Endothelial cell (in vitro differentiated cells): ENCODE measurements around the gene BMP2K. TPM values are rescaled to one million over a fixed set of nuclear protein-coding genes. Genes with fewer than 3 reads are reported as not detected.

Experiments
- DNase-seq: peaks from one replicate; pipeline ENCODE4 v3.0.0; 2021; ENCODE audit warnings: low spot score
- H3K27ac Mint-ChIP-seq: one replicate; pipeline ENCODE4 v1.8.0; 2021; ENCODE audit warnings: mixed read lengths, inconsistent platforms; ENCODE audit not compliant: unreplicated experiment
- H3K27me3 Mint-ChIP-seq: one replicate; pipeline ENCODE4 v1.8.0; 2021; ENCODE audit warnings: mild to moderate bottlenecking, moderate library complexity, mixed read lengths, inconsistent platforms; ENCODE audit not compliant: unreplicated experiment
- H3K36me3 Mint-ChIP-seq: one replicate; pipeline ENCODE4 v1.8.0; 2021; ENCODE audit warnings: mild to moderate bottlenecking, low read depth, mixed read lengths, inconsistent platforms; ENCODE audit not compliant: unreplicated experiment
- H3K4me1 Mint-ChIP-seq: one replicate; pipeline ENCODE4 v1.8.0; 2021; ENCODE audit warnings: mild to moderate bottlenecking, mixed read lengths, inconsistent platforms; ENCODE audit not compliant: unreplicated experiment
- H3K4me3 Mint-ChIP-seq: one replicate; pipeline ENCODE4 v1.8.0; 2021; ENCODE audit warnings: mild to moderate bottlenecking, mixed read lengths, inconsistent platforms; ENCODE audit not compliant: unreplicated experiment
- H3K9me3 Mint-ChIP-seq: one replicate; pipeline ENCODE4 v1.8.0; 2021; ENCODE audit warnings: mixed read lengths, inconsistent platforms; ENCODE audit not compliant: unreplicated experiment
- total RNA-seq: library from RNA; stranded (reverse); fragmentation: NEBNext Ultra II Directional; extraction: Animal tissue kit (Norgen Biotek cat#: 25700); gene quantifications from one replicate; pipeline ENCODE4 v1.2.1, GENCODE V29; 2021; ENCODE audit not compliant: unreplicated experiment
- TF ChIP-seq, protein P1 (sequence below): fragments of 200-600 bp; sonication (generic); IDR thresholded peaks from one replicate; pipeline ENCODE4 v1.5.0; 2021; ENCODE audit warnings: antibody characterized with exemption; ENCODE audit not compliant: unreplicated experiment

Gene BMP2K
- total RNA-seq, 1 donor from 2014 or later, result 270 TPM

DNA sequence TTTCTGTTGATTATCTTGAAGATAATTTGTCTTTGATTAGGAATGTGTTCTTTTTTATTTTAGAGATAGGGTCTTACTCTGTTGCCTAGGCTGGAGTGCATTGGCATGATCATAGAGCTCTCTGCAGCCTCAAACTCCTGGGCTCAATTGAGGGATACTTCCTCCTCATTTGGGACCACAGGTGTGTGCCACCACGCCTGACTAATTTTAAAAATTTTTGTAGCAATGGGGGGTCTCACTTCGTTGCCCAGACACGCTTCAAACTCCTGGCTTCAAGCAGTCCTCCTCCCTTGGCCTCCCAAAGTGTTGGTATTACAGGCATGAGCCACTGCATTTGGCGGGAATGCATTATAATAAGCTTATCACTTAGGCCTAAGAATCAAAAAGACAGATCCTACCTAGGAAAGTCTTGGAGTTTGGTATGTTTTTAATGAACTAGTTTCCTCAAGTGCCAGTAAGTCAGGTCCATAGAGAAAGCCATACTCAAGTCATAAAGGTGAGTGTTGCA is 21.7 kb downstream of the BMP2K start:
- TF ChIP-seq, protein P1, sequence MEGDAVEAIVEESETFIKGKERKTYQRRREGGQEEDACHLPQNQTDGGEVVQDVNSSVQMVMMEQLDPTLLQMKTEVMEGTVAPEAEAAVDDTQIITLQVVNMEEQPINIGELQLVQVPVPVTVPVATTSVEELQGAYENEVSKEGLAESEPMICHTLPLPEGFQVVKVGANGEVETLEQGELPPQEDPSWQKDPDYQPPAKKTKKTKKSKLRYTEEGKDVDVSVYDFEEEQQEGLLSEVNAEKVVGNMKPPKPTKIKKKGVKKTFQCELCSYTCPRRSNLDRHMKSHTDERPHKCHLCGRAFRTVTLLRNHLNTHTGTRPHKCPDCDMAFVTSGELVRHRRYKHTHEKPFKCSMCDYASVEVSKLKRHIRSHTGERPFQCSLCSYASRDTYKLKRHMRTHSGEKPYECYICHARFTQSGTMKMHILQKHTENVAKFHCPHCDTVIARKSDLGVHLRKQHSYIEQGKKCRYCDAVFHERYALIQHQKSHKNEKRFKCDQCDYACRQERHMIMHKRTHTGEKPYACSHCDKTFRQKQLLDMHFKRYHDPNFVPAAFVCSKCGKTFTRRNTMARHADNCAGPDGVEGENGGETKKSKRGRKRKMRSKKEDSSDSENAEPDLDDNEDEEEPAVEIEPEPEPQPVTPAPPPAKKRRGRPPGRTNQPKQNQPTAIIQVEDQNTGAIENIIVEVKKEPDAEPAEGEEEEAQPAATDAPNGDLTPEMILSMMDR, result no peak
- no peaks in the 10 kb centered on the region for H3K9me3 Mint-ChIP-seq
- H3K4me1 Mint-ChIP-seq, result peaks cover 38% of the 10 kb centered on the region
- peaks cover 13% of the 10 kb centered on the region for H3K36me3 Mint-ChIP-seq
- H3K27me3 Mint-ChIP-seq, result peaks cover 1% of the 10 kb centered on the region
- H3K27ac Mint-ChIP-seq, result no peak overlapping the region
- H3K4me3 Mint-ChIP-seq, result peak overlapping the region; percentile 14
- DNase-seq, result no peak

DNA sequence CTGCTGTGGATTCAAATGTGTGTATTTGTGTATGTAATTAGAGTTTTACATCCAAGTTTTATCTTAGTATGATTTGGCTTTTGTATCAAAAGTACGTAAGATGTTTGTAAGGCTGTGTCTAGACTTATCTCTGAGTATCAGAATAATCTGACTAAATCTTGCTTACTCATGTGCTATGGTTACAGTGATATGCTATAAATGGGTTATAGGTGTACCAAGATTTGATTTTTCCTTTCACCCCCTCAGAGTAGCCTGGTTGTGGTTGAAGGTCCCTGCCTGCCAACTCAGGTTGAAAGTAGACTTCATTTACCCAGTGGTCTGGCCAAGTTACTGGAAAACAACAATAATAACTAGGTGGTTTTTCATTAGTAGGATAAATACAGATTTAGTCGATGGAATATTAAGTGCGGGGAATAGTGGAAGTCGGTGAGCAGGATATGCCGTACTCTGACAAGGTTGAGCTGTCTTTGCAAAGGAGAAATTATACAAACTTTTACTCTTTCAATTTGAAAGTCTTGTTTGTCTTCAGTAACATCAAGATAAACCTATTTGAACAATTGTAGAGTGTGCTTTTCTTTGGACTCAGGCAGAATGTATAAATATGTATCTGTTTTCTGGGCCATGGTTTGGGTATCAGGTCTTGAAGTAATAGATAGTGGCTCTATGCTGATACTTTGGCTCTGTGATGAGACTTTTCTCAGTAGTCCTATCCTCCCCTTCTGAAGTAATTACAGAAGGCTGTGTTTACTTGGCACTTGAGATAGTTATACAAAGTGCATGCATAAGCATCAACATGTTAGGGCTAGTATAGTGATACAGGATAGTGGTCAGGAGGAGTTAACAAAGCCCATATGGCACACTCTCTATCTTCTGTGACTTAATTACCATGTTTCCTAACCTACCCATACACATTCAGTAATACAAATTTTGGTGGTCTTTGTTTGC is 23.7 kb downstream of the BMP2K start:
- Mint-ChIP-seq H3K9me3 (no peaks in the 10 kb centered on the region), H3K4me3 (no peak overlapping the region), H3K27me3 (peaks cover 1% of the 10 kb centered on the region), H3K36me3 (peaks cover 10% of the 10 kb centered on the region), H3K4me1 (peaks cover 38% of the 10 kb centered on the region), H3K27ac (no peak overlapping the region)
- TF ChIP-seq, protein P1, result no peak
- no peak for DNase-seq

DNA sequence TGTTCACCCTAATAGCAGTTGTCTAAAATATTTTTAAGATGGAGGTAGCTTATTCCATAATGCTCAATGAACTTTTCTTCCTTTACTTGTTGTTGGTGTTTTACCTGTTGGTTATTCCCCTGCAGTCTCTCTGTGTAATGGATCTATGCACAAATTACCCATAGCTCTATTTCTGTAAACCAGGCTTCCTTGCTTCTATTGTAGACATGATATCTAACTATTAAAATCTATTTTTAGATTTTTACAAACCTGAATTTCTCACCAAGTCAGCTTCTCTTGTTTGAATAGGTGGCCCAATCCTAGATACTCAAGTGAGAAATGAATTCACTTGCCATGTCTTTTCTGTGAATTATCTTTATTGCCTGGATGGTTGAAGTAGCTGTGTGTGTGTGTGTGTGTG is 24.8 kb downstream of the BMP2K start:
- peaks cover 4% of the 10 kb centered on the region for H3K36me3 Mint-ChIP-seq
- peaks cover 38% of the 10 kb centered on the region for H3K4me1 Mint-ChIP-seq
- H3K9me3 Mint-ChIP-seq, result no peaks in the 10 kb centered on the region
- H3K4me3 Mint-ChIP-seq, result no peak overlapping the region
- peaks cover 1% of the 10 kb centered on the region for H3K27me3 Mint-ChIP-seq
- TF ChIP-seq, protein P1, result no peak
- no peak for DNase-seq
- H3K27ac Mint-ChIP-seq, result no peak overlapping the region

DNA sequence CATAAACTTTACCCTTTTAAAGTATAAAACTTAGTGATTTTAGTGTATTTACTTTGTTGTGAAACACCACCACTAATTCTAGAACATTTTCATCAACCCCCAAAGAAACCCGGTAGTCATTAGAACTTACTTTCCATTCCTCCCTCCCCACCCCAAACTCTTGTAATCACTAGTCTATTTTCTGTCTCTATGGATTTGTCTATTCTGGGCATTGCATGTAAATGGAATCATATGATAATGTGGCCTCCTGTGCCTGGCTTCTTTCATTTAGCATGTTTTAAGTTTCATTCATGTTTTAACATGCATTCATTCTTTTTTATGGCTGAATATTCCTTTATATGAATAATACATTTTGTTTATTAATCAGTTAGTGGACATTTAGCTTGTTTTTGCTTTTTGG is 27.8 kb downstream of the BMP2K start:
- peaks cover 1% of the 10 kb centered on the region for H3K27me3 Mint-ChIP-seq
- no peak overlapping the region for H3K4me3 Mint-ChIP-seq
- peak overlapping the region; percentile 34 for H3K27ac Mint-ChIP-seq
- DNase-seq, result no peak
- H3K4me1 Mint-ChIP-seq, result peaks cover 29% of the 10 kb centered on the region
- peaks cover 13% of the 10 kb centered on the region for H3K36me3 Mint-ChIP-seq
- H3K9me3 Mint-ChIP-seq, result peaks cover 4% of the 10 kb centered on the region
- TF ChIP-seq, protein P1, result no peak

DNA sequence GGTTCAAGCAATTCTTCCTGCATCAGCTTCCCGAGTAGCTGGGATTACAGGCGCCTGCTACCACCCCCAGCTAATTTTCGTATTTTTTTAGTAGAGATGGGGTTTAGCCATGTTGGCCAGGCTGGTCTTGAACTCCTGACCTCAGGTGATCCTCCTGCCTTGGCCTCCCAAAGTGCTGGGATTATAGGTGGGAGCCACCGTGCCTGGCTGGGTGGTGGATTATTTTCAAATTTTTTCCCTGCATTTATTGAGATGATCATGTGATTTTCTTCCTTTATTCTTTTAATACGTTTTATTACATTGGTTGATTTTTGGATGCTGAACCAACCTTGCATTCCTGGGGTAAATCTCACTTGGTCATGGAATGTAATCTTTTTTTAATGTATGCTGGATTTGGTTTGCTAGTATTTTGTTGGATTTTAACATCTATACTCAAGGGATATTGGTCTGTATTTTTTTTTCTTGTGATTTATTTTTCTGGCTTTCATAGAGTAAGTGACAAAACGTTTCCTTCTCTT is 30.9 kb downstream of the BMP2K start:
- Mint-ChIP-seq H3K27me3 (no peaks in the 10 kb centered on the region), H3K36me3 (peaks cover 13% of the 10 kb centered on the region), H3K27ac (no peak overlapping the region), H3K4me3 (peak overlapping the region; percentile 38), H3K4me1 (peaks cover 25% of the 10 kb centered on the region), H3K9me3 (peaks cover 4% of the 10 kb centered on the region)
- no peak for DNase-seq
- TF ChIP-seq, protein P1, result no peak
